Measurements from ENCODE around the gene PRKN. TPM values are rescaled to one million over a fixed set of nuclear protein-coding genes. Genes with fewer than 3 reads are reported as not detected.
"Not testable (repeated sequence)": the region's sequence is repeated elsewhere in the genome, so short reads cannot be mapped to it uniquely, and the experiment has no call there.

Gene PRKN
- total RNA-seq, 1 experiment from 2014 or later, result not detected

DNA sequence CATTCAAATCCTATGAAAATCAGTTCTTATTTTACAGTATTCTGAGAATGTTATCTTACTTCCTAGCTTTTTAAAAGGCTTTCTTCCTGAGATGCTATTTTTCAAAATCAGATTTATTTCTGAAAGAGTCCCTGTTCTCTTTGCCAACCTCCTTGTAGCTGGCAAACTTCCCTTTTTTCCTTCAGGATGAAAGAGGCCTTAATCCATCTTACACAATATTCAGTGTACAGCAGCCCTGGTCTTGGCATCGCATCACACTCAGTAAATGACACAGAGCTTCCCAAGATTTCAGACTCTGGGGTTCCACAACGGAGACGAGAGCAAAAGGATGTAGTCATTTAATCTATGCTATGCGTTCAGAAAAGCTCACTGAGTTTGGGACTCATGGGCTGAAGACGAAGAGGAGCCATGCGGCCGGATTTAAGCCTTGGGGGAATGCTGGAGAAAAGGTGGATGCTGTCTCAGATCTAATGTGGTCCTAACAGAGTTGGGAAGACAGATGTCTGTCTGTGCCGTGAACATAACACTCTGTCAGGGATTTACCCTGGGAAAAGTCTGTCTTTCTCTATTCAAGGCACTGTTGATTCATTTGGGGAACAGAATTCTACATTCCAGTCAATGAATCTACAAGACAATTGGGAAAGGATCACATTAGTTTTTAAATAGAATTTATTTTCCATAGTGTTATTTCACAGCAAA is 837.3 kb downstream of the PRKN start:
- no peak overlapping the region for H2AFZ ChIP-seq
- DNase-seq, result no peak
- H3K9me3 ChIP-seq (ENCODE audit: insufficient read depth, low read depth), result no peaks in the 10 kb centered on the region
- H3K79me2 ChIP-seq (ENCODE audit: low read depth), result no peaks in the 10 kb centered on the region
- no peak overlapping the region for H3K4me2 ChIP-seq
- TF ChIP-seq EZH2 (IDR thresholded peaks at IDR 0.05; ENCODE audit: low read depth) (no peak), CTCF (conservative IDR thresholded peaks at IDR 0.05) (no peak)
- no peak overlapping the region for H3K27ac ChIP-seq
- no peaks in the 10 kb centered on the region for H3K4me1 ChIP-seq (replicated peaks; ENCODE audit: insufficient read depth)
- no peaks in the 10 kb centered on the region for H4K20me1 ChIP-seq (ENCODE audit: insufficient read depth)
- no peaks in the 10 kb centered on the region for H3K9me2 ChIP-seq (ENCODE audit: insufficient read depth)
- no peaks in the 10 kb centered on the region for H3F3A ChIP-seq (ENCODE audit: insufficient read depth, low read depth)
- peaks cover 48% of the 10 kb centered on the region for H3K27me3 ChIP-seq (ENCODE audit: insufficient read depth, low read depth)
- no peak overlapping the region for H3K4me3 ChIP-seq
- H3K36me3 ChIP-seq (ENCODE audit: low read depth), result no peaks in the 10 kb centered on the region
- ChIA-PET POLR2A (ENCODE audit: unreplicated experiment) (no interaction called here), CTCF (no interaction called here)
- BruUV-seq (replicated peaks), result no TSS peak
- intact Hi-C loops (cut with micrococcal nuclease; ENCODE audit: unreplicated experiment), result no loop called here

DNA sequence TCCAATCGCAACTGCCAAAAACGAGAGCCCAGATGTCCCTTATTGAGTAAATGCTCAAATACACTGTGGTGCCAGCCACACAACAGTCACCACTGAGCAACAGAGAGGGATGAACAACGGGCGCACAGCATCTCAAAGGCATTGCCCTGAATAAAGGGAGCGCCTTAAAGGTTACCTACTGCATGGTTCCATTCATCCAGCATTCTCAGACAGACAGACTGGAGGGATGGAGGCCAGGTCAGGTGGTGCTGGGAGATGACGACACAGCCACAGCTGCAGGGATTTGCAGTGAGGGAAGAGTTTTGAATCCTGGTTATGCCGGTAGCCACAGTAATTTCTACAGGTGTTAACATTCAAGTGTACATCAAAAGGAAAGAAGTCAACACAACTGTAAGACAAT is 838.2 kb downstream of the PRKN start:
- no peak overlapping the region for H2AFZ ChIP-seq
- TF ChIP-seq EZH2 (IDR thresholded peaks at IDR 0.05; ENCODE audit: low read depth) (no peak), CTCF (conservative IDR thresholded peaks at IDR 0.05) (no peak)
- intact Hi-C loops (cut with micrococcal nuclease; ENCODE audit: unreplicated experiment), result no loop called here
- no peaks in the 10 kb centered on the region for H3K79me2 ChIP-seq (ENCODE audit: low read depth)
- no TSS peak for BruUV-seq (replicated peaks)
- H3K27ac ChIP-seq, result no peak overlapping the region
- H3K4me3 ChIP-seq, result no peak overlapping the region
- peaks cover 41% of the 10 kb centered on the region for H3K27me3 ChIP-seq (ENCODE audit: insufficient read depth, low read depth)
- no peaks in the 10 kb centered on the region for H3K4me1 ChIP-seq (replicated peaks; ENCODE audit: insufficient read depth)
- no peaks in the 10 kb centered on the region for H3K9me3 ChIP-seq (ENCODE audit: insufficient read depth, low read depth)
- no peaks in the 10 kb centered on the region for H4K20me1 ChIP-seq (ENCODE audit: insufficient read depth)
- H3K36me3 ChIP-seq (ENCODE audit: low read depth), result no peaks in the 10 kb centered on the region
- ChIA-PET POLR2A (ENCODE audit: unreplicated experiment) (no interaction called here), CTCF (no interaction called here)
- no peak overlapping the region for H3K4me2 ChIP-seq
- H3F3A ChIP-seq (ENCODE audit: insufficient read depth, low read depth), result no peaks in the 10 kb centered on the region
- no peak for DNase-seq
- H3K9me2 ChIP-seq (ENCODE audit: insufficient read depth), result no peaks in the 10 kb centered on the region

DNA sequence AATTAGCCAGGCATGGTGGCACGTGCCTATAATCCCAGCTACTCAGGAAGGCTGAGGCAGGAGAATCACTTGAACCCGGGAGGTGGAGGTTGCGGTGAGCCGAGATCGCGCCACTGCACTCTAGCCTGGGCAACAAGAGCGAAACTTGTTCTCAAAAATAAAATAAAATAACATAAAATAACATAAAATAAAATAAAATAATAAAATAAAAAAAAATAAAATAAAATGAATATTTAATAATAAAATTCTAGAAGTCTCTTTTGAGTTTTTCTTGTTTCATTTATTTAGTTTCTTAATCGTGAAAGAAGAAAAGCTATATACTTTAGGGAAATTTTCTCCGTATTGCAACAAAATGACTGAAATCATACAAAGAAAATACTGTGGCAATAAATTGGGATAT is 841.0 kb downstream of the PRKN start:
- H3K4me1 ChIP-seq (replicated peaks; ENCODE audit: insufficient read depth); H3F3A ChIP-seq (ENCODE audit: insufficient read depth, low read depth); BruUV-seq (replicated peaks); H3K4me3 ChIP-seq; H3K9me2 ChIP-seq (ENCODE audit: insufficient read depth); H3K36me3 ChIP-seq (ENCODE audit: low read depth); H3K27ac ChIP-seq; H4K20me1 ChIP-seq (ENCODE audit: insufficient read depth); intact Hi-C loops (cut with micrococcal nuclease; ENCODE audit: unreplicated experiment); CTCF ChIA-PET; POLR2A ChIA-PET (ENCODE audit: unreplicated experiment); H2AFZ ChIP-seq; DNase-seq; H3K4me2 ChIP-seq; H3K79me2 ChIP-seq (ENCODE audit: low read depth); H3K9me3 ChIP-seq (ENCODE audit: insufficient read depth, low read depth): not testable (repeated sequence)
- peaks cover 50% of the 10 kb centered on the region for H3K27me3 ChIP-seq (ENCODE audit: insufficient read depth, low read depth)

- ChIA-PET CTCF (no interaction called here), POLR2A (ENCODE audit: unreplicated experiment) (no interaction called here)
- no peak overlapping the region for H2AFZ ChIP-seq
- H3F3A ChIP-seq (ENCODE audit: insufficient read depth, low read depth), result no peaks in the 10 kb centered on the region
- no peak for TF ChIP-seq CTCF (conservative IDR thresholded peaks at IDR 0.05)
- intact Hi-C loops (cut with micrococcal nuclease; ENCODE audit: unreplicated experiment), result no loop called here
- H3K27me3 ChIP-seq (ENCODE audit: insufficient read depth, low read depth), result peaks cover 46% of the 10 kb centered on the region
- DNase-seq, result no peak
- no peaks in the 10 kb centered on the region for H3K9me3 ChIP-seq (ENCODE audit: insufficient read depth, low read depth)
- H3K4me1 ChIP-seq (replicated peaks; ENCODE audit: insufficient read depth), result no peaks in the 10 kb centered on the region
- no peaks in the 10 kb centered on the region for H4K20me1 ChIP-seq (ENCODE audit: insufficient read depth)
- H3K27ac ChIP-seq, result no peak overlapping the region
- H3K9me2 ChIP-seq (ENCODE audit: insufficient read depth), result no peaks in the 10 kb centered on the region
- H3K4me2 ChIP-seq, result no peak overlapping the region
- no peak overlapping the region for H3K4me3 ChIP-seq
- no TSS peak for BruUV-seq (replicated peaks)
- H3K79me2 ChIP-seq (ENCODE audit: low read depth), result no peaks in the 10 kb centered on the region
- no peaks in the 10 kb centered on the region for H3K36me3 ChIP-seq (ENCODE audit: low read depth)
These were observed 842.8 kb downstream of the PRKN start for GRCh38 chr6:161884782-161885181.
